SK-N-SH treated with all-trans-retinoic acid at 6 μM for 48 hours (cell line): Measurements from ENCODE around the gene ADPGK.

ENCODE experiments used
- ARNTL ChIP-seq: fragments of 450-650 bp; formaldehyde crosslinking; IDR thresholded peaks from 2 replicates; pipeline ENCODE4 v1.5.0; 2020; ENCODE audit warnings: low read depth, mild to moderate bottlenecking, moderate library complexity, borderline replicate concordance
- BACH2 ChIP-seq: fragments of 250-450 bp; sonication (Bioruptor Pico); IDR thresholded peaks from 2 replicates; pipeline ENCODE4 v1.9.0; 2021; ENCODE audit warnings: mild to moderate bottlenecking, borderline replicate concordance
- CREB5 ChIP-seq: fragments of 250-450 bp; sonication (Bioruptor Pico); IDR thresholded peaks from 2 replicates; pipeline ENCODE4 v1.5.1; 2020; ENCODE audit warnings: low read depth, mild to moderate bottlenecking, moderate library complexity
- CSDC2 ChIP-seq: fragments of 250-450 bp; sonication (Bioruptor Pico); IDR thresholded peaks from 2 replicates; pipeline ENCODE4 v1.5.0; 2020; ENCODE audit warnings: mild to moderate bottlenecking, moderate library complexity
- ESRRG ChIP-seq: fragments of 250-450 bp; sonication (Bioruptor Pico); IDR thresholded peaks from 2 replicates; pipeline ENCODE4 v1.6.1; 2021; ENCODE audit warnings: mild to moderate bottlenecking
- OSR1 ChIP-seq: fragments of 250-450 bp; sonication (Bioruptor Pico); IDR thresholded peaks from 2 replicates; pipeline ENCODE4 v1.8.0; 2022; ENCODE audit warnings: moderate library complexity, mild to moderate bottlenecking, inconsistent platforms
- PATZ1 ChIP-seq: fragments of 250-450 bp; sonication (Bioruptor Pico); IDR thresholded peaks from 2 replicates; pipeline ENCODE4 v1.8.0; 2020; ENCODE audit warnings: mild to moderate bottlenecking, moderate library complexity, borderline replicate concordance
- TCF4 ChIP-seq: fragments of 250-450 bp; sonication (Bioruptor Pico); IDR thresholded peaks from 2 replicates; pipeline ENCODE4 v1.8.0; 2021; ENCODE audit warnings: mild to moderate bottlenecking, moderate library complexity, borderline replicate concordance
- TOX ChIP-seq: fragments of 250-450 bp; sonication (Bioruptor Pico); IDR thresholded peaks from 2 replicates; pipeline ENCODE4 v1.8.0; 2021; ENCODE audit warnings: mild to moderate bottlenecking, moderate library complexity, borderline replicate concordance
- TSHZ2 ChIP-seq: fragments of 250-450 bp; sonication (Bioruptor Pico); IDR thresholded peaks from 2 replicates; pipeline ENCODE4 v1.5.0; 2020; ENCODE audit warnings: mild to moderate bottlenecking, moderate library complexity
- ZC3H10 ChIP-seq: fragments of 250-450 bp; sonication (Bioruptor Pico); IDR thresholded peaks from 2 replicates; pipeline ENCODE4 v1.5.1; 2021; ENCODE audit warnings: mild to moderate bottlenecking, moderate library complexity
- ZFP3 ChIP-seq: fragments of 250-450 bp; sonication (Bioruptor Pico); IDR thresholded peaks from 2 replicates; pipeline ENCODE4 v1.5.0; 2020; ENCODE audit warnings: mild to moderate bottlenecking, moderate library complexity
- ZNF565 ChIP-seq: fragments of 450-650 bp; formaldehyde crosslinking; conservative IDR thresholded peaks from 2 replicates; pipeline ENCODE4 v1.5.0; 2020; ENCODE audit warnings: low read depth, mild to moderate bottlenecking, moderate library complexity
- ZNF8 ChIP-seq: fragments of 450-650 bp; formaldehyde crosslinking; IDR thresholded peaks from 2 replicates; pipeline ENCODE4 v1.5.0; 2020; ENCODE audit warnings: mild to moderate bottlenecking, moderate library complexity

- TF ChIP-seq TCF4 (CRISPR knock-in tag), result no peak
- no peak for TF ChIP-seq ZFP3 (CRISPR knock-in tag)
- TF ChIP-seq ESRRG (CRISPR knock-in tag), result no peak
- TF ChIP-seq PATZ1, result no peak
- TF ChIP-seq CREB5 (CRISPR knock-in tag), result no peak
- TF ChIP-seq ARNTL, result no peak
- TF ChIP-seq ZNF565, result no peak
- TF ChIP-seq OSR1 (CRISPR knock-in tag), result no peak
- no peak for TF ChIP-seq TOX
- TF ChIP-seq ZNF8 (CRISPR knock-in tag), result no peak
- TF ChIP-seq ZC3H10 (CRISPR knock-in tag), result no peak
- no peak for TF ChIP-seq CSDC2 (CRISPR knock-in tag)
- no peak for TF ChIP-seq TSHZ2 (CRISPR knock-in tag)
- TF ChIP-seq BACH2, result no peak
Measured at GRCh38 chr15:72782274-72783003, 1.1 kb downstream of the ADPGK start.
